TTC549 (cell line): ENCODE results near the gene KCNE5.
A peak's percentile ranks its signal among the peaks of the same experiment; 100 is the strongest.
"Not testable (repeated sequence)": the region's sequence is repeated elsewhere in the genome, so short reads cannot be mapped to it uniquely, and the experiment has no call there.

Experiments used
- FAIRE-seq: peaks from 2 replicates; lab custom pipeline; 2012; peaks lifted over from hg19 to GRCh38; lab: Jason Lieb, UNC

Gene KCNE5

DNA sequence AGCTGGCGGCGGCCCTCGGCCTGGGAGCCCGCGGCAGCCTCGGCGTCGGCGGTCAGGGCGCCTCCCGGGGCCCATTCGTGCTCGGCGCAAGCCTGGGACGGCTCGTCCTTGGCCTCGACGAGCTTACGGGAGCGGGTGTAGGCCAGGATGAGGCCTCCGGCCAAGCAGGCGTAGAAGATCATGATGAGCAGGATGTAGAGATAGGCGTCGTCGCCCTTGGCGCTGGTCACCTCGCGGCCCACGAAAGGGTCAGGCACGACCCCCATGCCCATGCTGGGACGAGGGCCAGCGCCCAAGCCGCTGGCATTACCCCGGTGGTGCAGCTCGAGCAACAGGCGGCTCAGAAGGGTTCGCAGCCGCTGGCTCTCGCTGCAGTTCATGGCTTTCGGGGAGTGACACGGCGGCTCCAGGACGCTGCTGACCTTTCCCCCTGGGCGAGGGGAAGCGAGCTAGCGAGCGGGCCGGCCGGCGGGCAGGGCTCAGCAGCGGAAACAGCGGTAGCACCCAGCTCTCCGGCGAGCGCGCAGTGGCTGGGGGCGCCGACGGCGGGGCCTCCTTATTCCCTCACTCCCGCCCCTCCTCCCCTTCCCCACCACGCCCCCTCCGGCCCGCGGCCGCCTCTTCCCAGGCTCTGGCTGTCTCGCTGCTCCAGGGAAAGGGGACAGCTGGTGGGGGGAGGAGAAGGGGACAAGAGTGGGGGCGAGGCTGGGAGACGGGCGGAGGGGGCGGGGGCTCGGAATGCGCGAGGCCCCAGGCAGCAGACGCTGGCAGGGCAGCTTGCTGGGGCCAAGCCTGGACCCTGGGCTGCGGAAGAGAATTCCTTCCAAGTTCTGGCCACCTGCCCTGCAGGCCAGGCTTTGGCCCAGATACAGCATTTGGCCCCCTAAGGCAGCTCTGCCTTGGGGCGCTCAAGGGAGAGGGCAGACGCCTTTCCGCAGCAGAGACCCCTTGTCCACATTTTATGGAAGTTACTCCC lies at the start of gene KCNE5:
Gene KCNE5 (minus strand): TSS at position 532 of the 976 bp plus-strand sequence. CDS start 152 bp downstream, at position 380.
- no peak for FAIRE-seq

GRCh38 chrX:109672239-109672638 lies 47.3 kb upstream of the KCNE5 start:
- FAIRE-seq, result no peak

DNA sequence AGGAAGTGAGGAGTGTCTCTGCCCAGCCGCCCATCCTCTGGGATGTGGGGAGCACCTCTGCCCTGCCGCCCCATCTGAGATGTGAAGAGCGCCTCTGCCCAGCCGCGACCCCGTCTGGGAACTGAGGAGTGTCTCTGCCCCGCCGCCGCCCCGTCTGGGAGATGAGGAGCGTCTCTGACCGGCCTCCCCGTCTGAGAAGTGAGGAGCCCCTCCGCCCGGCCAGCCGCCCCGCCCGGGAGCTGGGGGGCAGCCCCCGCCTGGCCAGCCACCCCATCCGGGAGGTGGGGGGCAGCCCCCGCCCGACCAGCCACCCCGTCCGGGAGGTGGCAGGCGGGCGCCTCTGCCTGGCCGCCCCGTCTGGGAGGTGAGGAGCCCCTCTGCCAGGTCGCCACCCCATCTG lies 46.2 kb upstream of the KCNE5 start:
- not testable (repeated sequence) for FAIRE-seq

- no peak for FAIRE-seq
These were observed 43.0 kb upstream of the KCNE5 start for GRCh38 chrX:109667986-109668385.

DNA sequence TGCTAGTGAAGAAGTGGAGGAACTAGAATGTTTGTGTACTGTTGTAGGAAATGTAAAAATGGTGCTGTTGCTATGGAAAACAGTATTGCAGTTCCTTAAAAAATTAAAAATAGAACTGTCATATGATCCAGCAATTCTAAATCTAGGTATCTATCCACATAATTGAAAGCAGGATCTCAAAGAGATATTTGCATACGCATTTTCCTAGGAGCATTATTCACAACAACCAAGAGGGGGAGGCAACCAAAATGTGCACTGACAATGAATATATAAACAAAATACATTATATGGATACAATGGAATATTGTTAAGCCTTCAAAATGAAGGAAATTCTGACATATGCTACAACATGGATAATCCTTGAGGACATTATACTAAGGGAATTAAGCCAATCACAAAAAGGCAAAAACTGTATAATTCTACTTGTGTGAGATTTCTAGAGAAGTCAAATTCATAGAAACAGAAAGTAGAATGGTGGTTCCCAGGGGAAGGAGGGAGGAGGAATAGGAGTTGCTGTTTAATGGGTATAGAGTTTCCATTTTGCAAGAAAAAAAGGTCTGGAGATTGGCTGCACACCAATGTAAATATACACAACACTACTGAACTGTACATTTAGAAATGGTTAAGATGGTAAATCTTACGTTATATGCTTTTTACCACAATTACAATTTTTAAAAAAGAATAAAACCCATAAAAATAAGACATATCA lies 35.6 kb upstream of the KCNE5 start:
- no peak for FAIRE-seq

- FAIRE-seq, result no peak
These were observed 33.4 kb upstream of the KCNE5 start for GRCh38 chrX:109658391-109658790.

DNA sequence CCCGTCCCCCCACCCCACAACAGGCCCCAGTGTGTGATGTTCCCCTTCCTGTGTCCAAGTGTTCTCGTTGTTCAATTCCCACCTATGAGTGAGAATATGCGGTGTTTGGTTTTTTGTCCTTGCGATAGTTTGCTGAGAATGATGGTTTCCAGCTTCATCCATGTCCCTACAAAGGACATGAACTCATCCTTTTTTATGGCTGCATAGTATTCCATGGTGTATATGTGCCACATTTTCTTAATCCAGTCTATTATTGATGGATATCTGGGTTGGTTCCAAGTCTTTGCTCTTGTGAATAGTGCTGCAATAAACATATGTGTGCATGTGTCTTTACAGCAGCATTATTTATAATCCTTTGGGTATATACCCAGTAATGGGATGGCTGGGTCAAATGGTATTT lies 32.4 kb upstream of the KCNE5 start:
- FAIRE-seq, result not testable (repeated sequence)

GRCh38 chrX:109656774-109657173 lies 31.8 kb upstream of the KCNE5 start:
- FAIRE-seq, result no peak

- no peak for FAIRE-seq
These were observed 30.7 kb upstream of the KCNE5 start for GRCh38 chrX:109655502-109656201.

DNA sequence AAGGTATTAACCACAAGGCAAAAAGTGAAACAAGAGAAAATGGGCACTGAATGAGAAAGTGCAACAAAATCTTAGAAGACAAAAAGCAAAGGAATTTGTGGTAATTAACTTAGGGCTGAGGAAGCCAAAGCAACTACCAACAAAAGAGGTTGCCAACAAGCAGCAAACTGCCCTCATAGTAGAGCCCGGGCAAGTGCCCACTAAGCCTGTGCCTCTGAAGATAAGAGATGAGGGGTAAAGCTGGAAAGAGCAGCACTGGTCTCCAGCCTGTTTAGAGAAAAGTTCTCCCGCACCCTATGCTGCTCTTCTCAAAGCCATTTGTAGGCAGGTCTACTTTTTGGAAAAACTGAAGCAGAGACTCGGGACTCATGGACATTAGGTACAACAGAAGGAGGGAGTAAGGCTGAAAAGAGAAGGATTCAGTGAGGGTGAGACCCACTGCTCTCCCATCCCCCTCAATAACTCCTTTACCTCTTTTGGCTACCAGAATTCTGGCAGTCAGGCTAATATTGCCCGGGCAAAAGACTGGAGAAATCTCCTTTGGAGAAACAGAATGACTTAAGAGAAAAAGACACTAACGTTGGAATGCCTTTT lies 29.6 kb upstream of the KCNE5 start:
- no peak for FAIRE-seq

GRCh38 chrX:109644671-109645070 lies 19.7 kb upstream of the KCNE5 start:
- FAIRE-seq, result not testable (repeated sequence)

DNA sequence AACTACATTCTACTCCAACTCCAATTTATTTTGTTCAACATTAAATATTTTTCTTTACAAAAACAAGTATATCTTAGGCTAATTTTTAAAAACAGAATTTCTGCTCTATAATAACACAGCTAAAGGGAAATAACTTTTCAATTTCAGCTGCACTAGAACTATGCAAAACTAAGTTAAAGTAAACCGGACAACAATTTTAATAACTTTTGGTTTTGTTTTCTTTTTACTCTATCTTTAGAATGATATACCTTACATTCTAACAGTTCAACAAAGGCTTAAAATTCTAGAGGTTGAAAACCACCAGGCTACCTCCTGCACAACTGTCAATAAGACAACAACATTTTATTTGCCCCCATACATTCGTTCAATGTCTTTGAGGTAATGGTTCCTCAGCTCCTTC lies 18.7 kb upstream of the KCNE5 start:
- FAIRE-seq, result no peak

- no peak for FAIRE-seq
These were observed 13.2 kb upstream of the KCNE5 start for GRCh38 chrX:109638158-109638557.

- FAIRE-seq, result not testable (repeated sequence)
These were observed 12.5 kb upstream of the KCNE5 start for GRCh38 chrX:109637477-109637876.

DNA sequence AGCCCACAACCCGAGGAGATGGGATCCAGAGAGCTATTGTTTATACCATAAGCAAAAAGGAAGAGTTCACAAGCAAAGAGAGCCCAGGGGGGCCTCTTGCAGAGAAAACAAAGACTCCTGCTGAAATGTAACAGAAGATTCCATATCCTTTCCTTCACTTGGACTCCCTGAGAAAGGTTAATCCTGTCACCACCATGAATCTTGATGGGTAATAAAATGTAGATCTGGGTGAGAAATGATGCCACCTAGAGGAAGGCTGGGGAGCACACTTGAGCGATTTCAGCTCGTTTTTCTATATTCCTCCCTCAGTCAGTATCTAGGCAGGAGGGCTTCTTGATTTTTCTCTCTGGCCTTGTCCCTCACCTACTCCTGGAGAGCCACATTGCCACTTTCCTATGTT lies 10.2 kb upstream of the KCNE5 start:
- FAIRE-seq, result no peak

DNA sequence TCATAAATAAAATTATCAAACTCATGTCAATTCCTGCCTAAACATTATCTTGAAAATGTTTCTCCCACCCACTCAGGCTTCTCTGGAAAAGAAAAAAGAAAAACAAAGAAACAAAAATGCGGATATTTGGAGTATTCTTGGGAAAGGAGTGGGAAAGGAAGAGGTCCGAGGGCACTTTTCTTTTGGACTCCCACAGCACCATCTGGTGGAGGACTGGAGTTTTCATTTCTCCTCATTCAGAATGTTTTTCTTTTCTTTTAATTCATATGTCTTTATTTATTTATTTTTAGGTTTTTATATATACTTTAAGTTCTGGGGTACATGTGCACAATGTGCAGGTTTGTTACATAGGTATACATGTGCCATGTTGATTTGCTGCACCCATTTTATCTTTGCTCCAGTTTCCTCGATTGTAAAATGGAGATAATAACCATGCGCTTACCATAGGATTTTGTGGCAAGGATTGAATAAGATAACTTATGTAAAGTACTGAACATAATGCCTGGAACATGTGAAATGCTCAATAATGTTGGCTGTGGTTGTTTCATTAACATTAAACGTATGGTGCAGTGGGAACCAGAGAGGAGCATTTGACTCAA lies 8.0 kb upstream of the KCNE5 start:
- peak; percentile 77 for FAIRE-seq

- no peak for FAIRE-seq
These were observed 4.3 kb upstream of the KCNE5 start for GRCh38 chrX:109629310-109629709.

DNA sequence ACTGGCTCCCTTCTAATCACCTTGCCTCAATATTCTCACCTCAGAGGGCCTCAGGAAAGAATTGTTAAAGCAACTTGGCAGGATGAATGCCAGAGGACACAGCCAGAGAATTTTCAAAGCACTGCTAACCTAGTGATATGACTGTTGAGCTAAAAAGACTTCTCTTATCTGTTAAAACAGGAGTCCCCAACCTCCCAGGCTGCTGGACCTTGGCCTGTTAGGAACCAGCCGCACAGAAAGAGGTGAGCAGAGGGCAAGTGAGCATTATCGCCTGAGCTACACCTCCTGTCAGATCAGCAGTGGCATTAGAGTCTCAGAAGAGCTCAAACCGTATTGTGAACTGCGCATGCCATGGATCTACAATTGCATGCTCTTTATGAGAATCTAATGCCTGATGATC lies 1.7 kb upstream of the KCNE5 start:
- no peak for FAIRE-seq

DNA sequence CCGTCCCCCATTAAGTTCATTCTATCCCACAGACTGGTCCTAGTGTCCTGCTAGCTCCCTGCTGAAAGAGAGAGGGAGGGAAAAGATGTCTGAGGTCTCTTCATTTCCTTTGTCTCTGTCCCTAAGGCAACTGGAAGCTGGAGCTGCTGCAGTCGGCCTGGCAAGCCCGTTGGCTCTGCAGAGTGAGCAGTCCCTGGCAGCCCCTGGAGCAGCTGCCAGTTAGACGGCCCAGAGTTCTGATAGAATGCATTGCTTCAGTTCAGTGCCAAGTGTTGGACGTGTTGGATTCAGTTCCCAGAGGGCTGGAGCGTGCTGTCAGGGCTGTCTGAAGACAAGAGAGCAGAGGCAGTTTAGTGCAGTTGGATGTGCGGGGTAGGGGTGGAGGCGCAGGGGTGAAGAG lies 975 bp downstream of the KCNE5 start:
- no peak for FAIRE-seq

DNA sequence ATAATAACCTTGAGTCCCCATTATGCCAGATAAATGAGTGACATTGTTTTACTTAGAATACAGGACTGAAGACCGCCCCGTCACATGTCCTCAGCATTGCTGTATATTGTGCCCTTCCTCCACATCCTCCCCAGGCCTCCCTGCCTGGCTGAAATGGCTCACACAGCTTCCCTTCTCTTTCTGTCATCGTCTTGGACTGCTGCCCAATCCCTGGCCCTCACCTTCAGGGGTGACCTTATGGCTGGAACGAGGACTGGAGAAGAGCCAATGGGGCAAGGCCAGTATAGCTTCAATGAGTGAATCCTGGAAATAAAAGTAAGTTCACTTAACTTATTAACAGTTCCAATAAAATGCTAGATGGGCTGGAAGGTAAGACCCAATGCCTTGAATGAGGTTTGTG lies 2.7 kb downstream of the KCNE5 start:
- FAIRE-seq, result no peak

- FAIRE-seq, result no peak
These were observed 5.2 kb downstream of the KCNE5 start for GRCh38 chrX:109619771-109620170.

GRCh38 chrX:109614951-109615350 lies 10.0 kb downstream of the KCNE5 start:
- no peak for FAIRE-seq
